GM06990 (cell line): ENCODE data around the gene SYP.
"Not testable (repeated sequence)": the region's sequence is repeated elsewhere in the genome, so short reads cannot be mapped to it uniquely, and the experiment has no call there.

Experiments used
- DNase-seq: peaks from one replicate; pipeline ENCODE4 v3.0.0-alpha.2; 2011; ENCODE audit not compliant: insufficient read length; ENCODE audit errors: extremely low read depth
- H3K27me3 ChIP-seq: replicated peaks from 2 replicates; pipeline ENCODE4 v1.6.0; 2011; ENCODE audit warnings: low read length; ENCODE audit not compliant: control insufficient read depth, insufficient read depth
- H3K36me3 ChIP-seq: 2 replicates; pipeline ENCODE4 v1.5.1; 2011; ENCODE audit warnings: low read length; ENCODE audit not compliant: control insufficient read depth, insufficient read depth
- H3K4me3 ChIP-seq: replicated peaks from 2 replicates; pipeline ENCODE4 v1.5.1; 2011; ENCODE audit warnings: low read depth, mild to moderate bottlenecking, control low read depth, low read length
- CTCF ChIP-seq: IDR thresholded peaks from 2 replicates; pipeline ENCODE4 v1.5.1; 2011; ENCODE audit warnings: low read length, control low read depth, mild to moderate bottlenecking, inconsistent platforms; ENCODE audit not compliant: insufficient read depth, poor library complexity, severe bottlenecking

Gene SYP

GRCh38 chrX:49177338-49177833 is 22.6 kb downstream of the SYP start:
- Histone ChIP-seq H3K36me3 (peaks cover 3% of the 10 kb centered on the region), H3K27me3 (no peaks in the 10 kb centered on the region), H3K4me3 (no peak overlapping the region)
- peak; percentile 16 for TF ChIP-seq CTCF
- no peak for DNase-seq

GRCh38 chrX:49176421-49177326 is 23.3 kb downstream of the SYP start:
- TF ChIP-seq CTCF, result no peak
- peaks cover 3% of the 10 kb centered on the region for H3K36me3 ChIP-seq
- no peak for DNase-seq
- no peak overlapping the region for H3K4me3 ChIP-seq
- H3K27me3 ChIP-seq, result no peaks in the 10 kb centered on the region

GRCh38 chrX:49175435-49176274 is 24.3 kb downstream of the SYP start:
- H3K4me3 ChIP-seq, result no peak overlapping the region

GRCh38 chrX:49174723-49175122 is 25.3 kb downstream of the SYP start:
- H3K4me3 ChIP-seq, result no peak overlapping the region
- DNase-seq, result no peak
- no peak for TF ChIP-seq CTCF

More at GRCh38 chrX:49175435-49176274, 24.3 kb downstream of the SYP start:
- TF ChIP-seq CTCF, result no peak
- no peak for DNase-seq
- Histone ChIP-seq H3K36me3 (peaks cover 3% of the 10 kb centered on the region), H3K27me3 (no peaks in the 10 kb centered on the region)

GRCh38 chrX:49173544-49173943 is 26.4 kb downstream of the SYP start:
- H3K36me3 ChIP-seq, H3K4me3 ChIP-seq, H3K27me3 ChIP-seq, DNase-seq: not testable (repeated sequence)

More at GRCh38 chrX:49174723-49175122, 25.3 kb downstream of the SYP start:
- no peaks in the 10 kb centered on the region for H3K27me3 ChIP-seq
- H3K36me3 ChIP-seq, result peaks cover 3% of the 10 kb centered on the region

- no peaks in the 10 kb centered on the region; the same call in none of the 2 replicates for H3K36me3 ChIP-seq
- no peak for TF ChIP-seq CTCF
- DNase-seq, result peak; percentile 75
- peak overlapping the region; percentile 63 for H3K4me3 ChIP-seq
- H3K27me3 ChIP-seq, result no peaks in the 10 kb centered on the region
These were observed 27.7 kb downstream of the SYP start for GRCh38 chrX:49172280-49172780.
